T-cell (primary cell): ENCODE measurements around the gene INS. TPM values are rescaled to one million over a fixed set of nuclear protein-coding genes. Genes with fewer than 3 reads are reported as not detected.

Source experiments
- ATAC-seq, 4 experiments: fragments of 200-7000 bp in 3 of 4; fragments of 150-1000 bp in 1 of 4; cut with Tn5 transposase; replicated peaks in 1 of 4; 1 replicate in 3 of 4; 2 replicates in 1 of 4; pipeline ENCODE4 v1.10.0; 2021; ENCODE audit warnings: moderate library complexity in 3 of 4, mild to moderate bottlenecking in 2 of 4, moderate number of reproducible peaks in 1 of 4
- CTCF ChIA-PET, 2 donors: fragments of 300-600 bp; sonication (Branson Sonifier 250); formaldehyde crosslinking; loops; one replicate each; lab custom pipeline; 2022; ENCODE audit warnings: antibody characterized with exemption in 2 of 2; lab: Charles Lee
- POLR2A ChIA-PET, 2 donors: fragments of 300-600 bp; sonication (Branson Sonifier 250); formaldehyde crosslinking; loops; one replicate each; lab custom pipeline; 2022; ENCODE audit warnings: antibody characterized with exemption in 2 of 2; lab: Charles Lee
- DNase-seq, 35 experiments: peaks; one replicate each; pipeline versions ENCODE4 v3.0.0 to v3.0.0-alpha.2; 2013 to 2023
- H3K27ac ChIP-seq: one replicate; pipeline ENCODE4 v1.5.1; 2013; ENCODE audit warnings: low read length
- H3K27me3 ChIP-seq, 2 experiments: replicated peaks in 1 of 2; 1 replicate in 1 of 2; 2 replicates in 1 of 2; pipeline versions ENCODE4 v1.6.1 to v1.7.0; 2013; ENCODE audit warnings: low read length in 1 of 2, mixed read lengths in 1 of 2; ENCODE audit not compliant: control insufficient read depth in 2 of 2, insufficient read depth in 2 of 2; ENCODE audit errors: extremely low read depth in 1 of 2
- H3K36me3 ChIP-seq, 2 donors: 1 replicate in 1 of 2; 2 replicates in 1 of 2; pipeline versions ENCODE4 v1.6.1 to v1.7.0; 2013; ENCODE audit warnings: low read length in 1 of 2; ENCODE audit not compliant: control insufficient read depth in 2 of 2, insufficient read depth in 1 of 2; ENCODE audit errors: extremely low read depth in 1 of 2
- H3K4me1 ChIP-seq, 2 experiments: 1 replicate in 1 of 2; 2 replicates in 1 of 2; pipeline versions ENCODE4 v1.6.1 to v1.7.0; 2013; ENCODE audit warnings: low read length in 2 of 2, mixed read lengths in 1 of 2; ENCODE audit not compliant: insufficient read depth in 2 of 2, control insufficient read depth in 1 of 2; ENCODE audit errors: extremely low read depth in 1 of 2
- H3K4me3 ChIP-seq, 2 donors: 1 replicate in 1 of 2; 2 replicates in 1 of 2; pipeline versions ENCODE4 v1.5.1 to v1.7.0; 2013; ENCODE audit warnings: mild to moderate bottlenecking in 2 of 2, low read length in 1 of 2, moderate library complexity in 1 of 2; ENCODE audit not compliant: control insufficient read depth in 1 of 2; ENCODE audit errors: extremely low read depth in 1 of 2
- H3K9me3 ChIP-seq: 2 replicates; pipeline ENCODE4 v1.7.0; 2013
- H3K27ac Mint-ChIP-seq, 2 donors: one replicate each; pipeline ENCODE4 v1.8.0; 2020 to 2021; ENCODE audit warnings: mild to moderate bottlenecking in 2 of 2, mixed read lengths in 2 of 2
- H3K27me3 Mint-ChIP-seq, 2 donors: one replicate each; pipeline ENCODE4 v1.8.0; 2021 to 2022; ENCODE audit warnings: mixed read lengths in 2 of 2
- H3K36me3 Mint-ChIP-seq: one replicate; pipeline ENCODE4 v1.8.0; 2021; ENCODE audit warnings: mixed read lengths
- H3K4me1 Mint-ChIP-seq, 3 donors: one replicate each; pipeline ENCODE4 v1.8.0; 2020 to 2022; ENCODE audit warnings: mixed read lengths in 3 of 3, mild to moderate bottlenecking in 1 of 3
- H3K4me3 Mint-ChIP-seq, 3 donors: one replicate each; pipeline ENCODE4 v1.8.0; 2020 to 2022; ENCODE audit warnings: mild to moderate bottlenecking in 3 of 3, mixed read lengths in 3 of 3, moderate library complexity in 3 of 3
- H3K9me3 Mint-ChIP-seq, 3 donors: one replicate each; pipeline ENCODE4 v1.8.0; 2020 to 2022; ENCODE audit warnings: mixed read lengths in 3 of 3
- WGBS: methylation state at CpG from one replicate; pipeline ENCODE4 v1.1.5; 2013; ENCODE audit warnings: missing lambda C conversion rate; ENCODE audit not compliant: insufficient coverage; 5-methylcytosine and 5-hydroxymethylcytosine counted together
- total RNA-seq, 35 experiments: library from RNA in 6 of 35; stranded (reverse) in 6 of 35; fragments of 120-200 nt in 1 of 35; gene quantifications; one replicate each; pipeline versions ENCODE4 v1.2.1 to v1.2.4 and lab custom pipeline; 2013 to 2026

Gene INS
- total RNA-seq, 5 donors from 2014 or later (not counting 1 experiment from before 2014, with no cell fraction given): 0.53 to 0.82 TPM; not detected in 3

DNA sequence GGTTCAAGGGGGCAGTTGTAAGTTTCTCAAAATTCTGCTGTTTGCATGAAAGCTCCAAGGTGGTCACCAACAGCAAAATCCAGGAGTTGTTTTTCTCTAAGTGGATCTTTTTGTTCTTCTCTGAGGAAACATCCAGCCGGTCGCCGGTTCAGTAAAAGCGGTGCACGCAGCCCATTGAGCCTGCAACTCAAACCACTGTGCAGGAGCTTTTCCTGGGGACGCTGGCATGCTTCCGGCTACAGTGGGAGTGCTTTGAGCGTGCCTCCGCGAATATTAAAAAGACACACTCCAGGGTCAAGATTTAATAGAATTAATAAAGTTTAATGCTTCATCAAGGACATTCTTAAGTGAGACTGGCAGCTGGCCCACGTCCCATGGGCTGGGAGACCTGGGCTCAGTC is 47.2 kb downstream of the INS start:
- ATAC-seq: no peak
- H3K9me3 ChIP-seq: no peaks in the 10 kb centered on the region
- Mint-ChIP-seq H3K4me3 (no peak overlapping the region), H3K4me1 (no peaks in the 10 kb centered on the region), H3K9me3 (no peaks in the 10 kb centered on the region), H3K27ac (no peak overlapping the region), H3K27me3 (peaks cover 6 to 9% of the 10 kb centered on the region in 2 donors), H3K36me3 (no peaks in the 10 kb centered on the region)
- no peak overlapping the region for H3K27ac ChIP-seq
- H3K4me1 ChIP-seq: peaks cover 0 to 3% of the 10 kb centered on the region in 2 experiments
- ChIA-PET POLR2A (no interaction called here), CTCF (no interaction called here)
- WGBS: 94% methylated on average over 6 of the region's 11 CpGs
- DNase-seq: no peak
- no peak overlapping the region for H3K4me3 ChIP-seq
- no peaks in the 10 kb centered on the region for H3K36me3 ChIP-seq
- H3K27me3 ChIP-seq: peaks cover 0 to 27% of the 10 kb centered on the region in 2 experiments

DNA sequence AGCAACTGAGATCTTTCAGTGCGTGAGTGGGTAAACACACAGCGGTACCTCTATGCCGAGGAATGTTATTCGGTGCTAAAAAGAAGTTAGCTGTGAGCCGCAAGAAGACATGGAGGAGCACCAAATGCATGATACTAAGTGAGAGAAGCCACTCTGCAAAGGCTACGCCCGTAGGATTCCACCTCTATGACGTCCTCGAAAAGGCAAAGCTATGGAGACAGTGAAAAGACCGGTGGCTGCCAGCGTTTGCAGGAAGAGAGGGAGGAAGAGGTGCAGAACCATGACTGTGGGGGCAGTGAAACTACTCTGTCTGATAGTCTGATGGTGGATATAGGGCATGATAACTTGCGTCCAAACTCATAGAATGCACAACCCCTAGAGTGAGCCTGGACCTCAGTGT is 50.5 kb downstream of the INS start:
- Histone ChIP-seq H3K27me3 (peaks cover 0 to 45% of the 10 kb centered on the region in 2 experiments), H3K4me3 (no peak overlapping the region), H3K9me3 (no peaks in the 10 kb centered on the region), H3K27ac (no peak overlapping the region), H3K36me3 (no peaks in the 10 kb centered on the region), H3K4me1 (peaks cover 0 to 3% of the 10 kb centered on the region in 2 experiments)
- Mint-ChIP-seq H3K27me3 (peaks cover 0 to 4% of the 10 kb centered on the region in 2 donors), H3K27ac (no peak overlapping the region), H3K36me3 (no peaks in the 10 kb centered on the region), H3K4me1 (no peaks in the 10 kb centered on the region), H3K9me3 (no peaks in the 10 kb centered on the region), H3K4me3 (no peak overlapping the region)
- ATAC-seq (no peak), DNase-seq (no peak)
- ChIA-PET POLR2A (no interaction called here), CTCF (no interaction called here)
- WGBS: 81% methylated on average over 11 of the region's 12 CpGs

Other genes starting within 250 kb of the INS start
- gene TNNT3, start 241.5 kb downstream of the INS start, total RNA-seq: 10 to 100 TPM; 15.9 to 22.1 (median 18.2) TPM
- 10 to 100 TPM; 34.5 to 58.8 (median 37.8) TPM for gene MRPL23, start 213.9 kb downstream of the INS start, total RNA-seq
- 1 to 10 TPM in 3 of 5 donors, not detected in 2; 1.7 to 2.3 (median 2.0) TPM for gene H19, start 163.4 kb downstream of the INS start, total RNA-seq
- gene IGF2, start 21.8 kb downstream of the INS start, total RNA-seq: under 1 TPM in 4 of 5 donors, not detected in 1; 0.30 to 0.98 (median 0.60) TPM
- gene TH, start 10.6 kb upstream of the INS start, total RNA-seq: not detected
- gene ASCL2, start 109.4 kb upstream of the INS start, total RNA-seq: 1 to 10 TPM in 1 of 5 donors, under 1 TPM in 4; 0.29 to 1.3 (median 0.51) TPM
- 100 to 1,000 TPM in 2 of 5 donors, 10 to 100 TPM in 3; 62.3 to 133 (median 88.9) TPM for gene C11orf21, start 140.7 kb upstream of the INS start, total RNA-seq
- gene TSPAN32, start 140.8 kb upstream of the INS start, total RNA-seq: 100 to 1,000 TPM in 2 of 5 donors, 10 to 100 TPM in 3; 66.9 to 185 (median 92.3) TPM
- gene CD81, start 216.1 kb upstream of the INS start, total RNA-seq: 100 to 1,000 TPM; 124 to 213 (median 146) TPM
- gene TSSC4, start 239.5 kb upstream of the INS start, total RNA-seq: 10 to 100 TPM; 46.2 to 73.7 (median 64.8) TPM